OCI-LY1 (cell line): ENCODE data around the gene MICU1.

Experiments
- EZH2 ChIP-seq: fragments of 200-600 bp; sonication (generic), shearing (Covaris generic); IDR thresholded peaks from 2 replicates; pipeline ENCODE4 v1.8.0; 2017; ENCODE audit warnings: borderline replicate concordance, mixed run types, mild to moderate bottlenecking, antibody characterized with exemption, low read length, moderate library complexity, mixed read lengths
- TF ChIP-seq, protein P1 (sequence below): fragments of 200-600 bp; sonication (generic), shearing (Covaris generic); IDR thresholded peaks from 2 replicates; pipeline ENCODE4 v1.5.1; 2017; ENCODE audit warnings: mild to moderate bottlenecking, antibody characterized with exemption, low read length, moderate library complexity, mixed read lengths

DNA sequence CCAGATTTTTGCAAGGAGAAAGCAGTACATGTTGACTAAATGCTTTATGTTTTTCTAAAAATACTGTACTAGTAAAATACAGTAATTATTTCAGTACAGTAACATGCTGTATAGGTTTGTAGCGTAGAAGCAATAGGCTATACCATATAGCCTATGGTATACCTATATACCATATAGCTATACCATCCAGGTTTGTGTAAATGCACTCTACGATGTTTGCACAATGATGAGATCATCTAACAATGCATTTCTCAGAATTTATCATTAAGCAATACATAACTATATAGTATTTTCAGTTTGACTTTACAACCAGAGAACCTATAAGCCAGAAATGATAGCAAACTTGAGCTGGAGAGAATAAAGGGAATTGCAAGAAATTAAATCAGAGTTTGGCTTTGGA, 161.4 kb downstream of the MICU1 start:
- TF ChIP-seq, protein P1, sequence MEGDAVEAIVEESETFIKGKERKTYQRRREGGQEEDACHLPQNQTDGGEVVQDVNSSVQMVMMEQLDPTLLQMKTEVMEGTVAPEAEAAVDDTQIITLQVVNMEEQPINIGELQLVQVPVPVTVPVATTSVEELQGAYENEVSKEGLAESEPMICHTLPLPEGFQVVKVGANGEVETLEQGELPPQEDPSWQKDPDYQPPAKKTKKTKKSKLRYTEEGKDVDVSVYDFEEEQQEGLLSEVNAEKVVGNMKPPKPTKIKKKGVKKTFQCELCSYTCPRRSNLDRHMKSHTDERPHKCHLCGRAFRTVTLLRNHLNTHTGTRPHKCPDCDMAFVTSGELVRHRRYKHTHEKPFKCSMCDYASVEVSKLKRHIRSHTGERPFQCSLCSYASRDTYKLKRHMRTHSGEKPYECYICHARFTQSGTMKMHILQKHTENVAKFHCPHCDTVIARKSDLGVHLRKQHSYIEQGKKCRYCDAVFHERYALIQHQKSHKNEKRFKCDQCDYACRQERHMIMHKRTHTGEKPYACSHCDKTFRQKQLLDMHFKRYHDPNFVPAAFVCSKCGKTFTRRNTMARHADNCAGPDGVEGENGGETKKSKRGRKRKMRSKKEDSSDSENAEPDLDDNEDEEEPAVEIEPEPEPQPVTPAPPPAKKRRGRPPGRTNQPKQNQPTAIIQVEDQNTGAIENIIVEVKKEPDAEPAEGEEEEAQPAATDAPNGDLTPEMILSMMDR = no peak
- TF ChIP-seq EZH2 = no peak
